ENCODE data around the gene HDGF. TPM values are rescaled to one million over a fixed set of nuclear protein-coding genes. Genes with fewer than 3 reads are reported as not detected.

The HDGF gene
- total and polyA plus RNA-seq, 9 of the 15 experiments (the other 6 are each of a cell fraction or from before 2014, with no cell fraction given) = 38.8 to 601 (median 400) TPM

- no peak for TF ChIP-seq SRSF1 (IDR thresholded peaks at IDR 0.05; ENCODE audit: low read depth, low read length)
- TF ChIP-seq ZNF586 (CRISPR knock-in tag; conservative IDR thresholded peaks at IDR 0.05) = no peak
- TF ChIP-seq STAG1 (CRISPR knock-in tag; IDR thresholded peaks at IDR 0.05; ENCODE audit: borderline replicate concordance) = no peak
- TF ChIP-seq ZBTB12 (CRISPR knock-in tag; IDR thresholded peaks at IDR 0.05) = no peak
- TF ChIP-seq RB1 (IDR thresholded peaks at IDR 0.05; ENCODE audit: low read depth) = 0 out of 2 replicates have a peak, but pooled peaks have one; percentile 17
- no peak for TF ChIP-seq NUFIP1 (IDR thresholded peaks at IDR 0.05; ENCODE audit: partially characterized antibody)
- no peak for TF ChIP-seq SRSF9 (IDR thresholded peaks at IDR 0.05; ENCODE audit: borderline replicate concordance, low read depth, low read length)
- no peak for TF ChIP-seq CBX8 (IDR thresholded peaks at IDR 0.05; ENCODE audit: borderline replicate concordance, extremely low read depth, low read depth, low read length, poor library complexity, severe bottlenecking)
- TF ChIP-seq DPF2 (IDR thresholded peaks at IDR 0.05) = peak; percentile 93
- TF ChIP-seq, protein P1, sequence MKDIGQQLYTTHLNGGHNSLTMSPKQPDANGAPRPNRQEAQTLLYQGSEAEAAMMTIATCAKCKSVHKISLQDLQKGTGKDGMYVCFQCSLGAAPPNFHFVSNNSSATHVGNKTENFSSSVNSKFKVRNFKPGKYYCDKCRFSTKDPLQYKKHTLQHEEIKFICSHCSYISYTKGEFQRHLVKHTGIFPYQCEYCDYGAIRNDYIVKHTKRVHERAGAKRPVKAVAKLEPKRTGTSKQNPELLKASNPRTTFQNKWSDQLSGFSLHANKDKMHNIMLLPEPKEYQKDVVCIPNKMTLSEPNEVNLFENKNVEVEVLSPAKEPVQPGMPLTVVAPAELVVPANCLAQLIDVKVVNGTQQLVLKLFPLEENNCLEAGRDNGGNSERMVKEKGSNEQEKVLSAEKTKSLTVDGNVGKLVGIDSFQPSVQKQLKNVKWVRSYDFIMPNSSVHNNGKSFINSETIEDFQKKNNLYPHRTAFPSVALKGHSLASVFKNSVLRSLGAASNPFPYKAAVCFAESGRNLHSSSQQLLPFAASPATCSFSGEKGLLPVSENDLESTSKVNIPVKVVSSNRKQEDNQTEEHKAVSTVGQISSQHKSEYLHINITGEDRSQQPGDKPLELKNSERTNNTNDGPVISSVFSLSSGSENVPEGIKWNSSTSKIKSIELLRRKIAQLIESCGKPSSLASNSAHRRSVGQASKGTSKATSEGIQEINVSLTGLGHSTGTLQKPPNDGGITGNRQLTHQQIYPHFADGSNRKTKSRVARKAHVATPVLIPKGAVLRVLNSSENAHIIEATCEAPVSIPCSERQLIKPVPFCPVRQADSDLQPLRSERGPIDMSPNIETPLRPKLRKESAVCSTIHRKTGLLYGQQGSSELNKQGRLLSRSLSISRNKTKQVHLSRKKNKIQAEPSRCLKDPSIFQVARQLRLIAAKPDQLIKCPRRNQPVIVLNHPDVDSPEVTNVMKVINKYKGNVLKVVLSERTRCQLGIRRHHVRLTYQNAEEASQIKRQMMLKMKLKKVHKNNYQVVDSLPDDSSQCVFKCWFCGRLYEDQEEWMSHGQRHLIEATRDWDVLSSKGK (CRISPR knock-in tag; IDR thresholded peaks at IDR 0.05) = no peak
- TF ChIP-seq DIDO1 (tag; IDR thresholded peaks at IDR 0.05; ENCODE audit: low read depth) = no peak
- no peak for TF ChIP-seq NFIC (IDR thresholded peaks at IDR 0.05)
- no peak for TF ChIP-seq ZFP36 (IDR thresholded peaks at IDR 0.05; ENCODE audit: low read depth, low read length, partially characterized antibody)
- TF ChIP-seq MAFK (IDR thresholded peaks at IDR 0.05; ENCODE audit: low read length) = no peak
- no peak for TF ChIP-seq JUNB (CRISPR knock-in tag; conservative IDR thresholded peaks at IDR 0.05)
- TF ChIP-seq ZNF239 (CRISPR knock-in tag; IDR thresholded peaks at IDR 0.05) = no peak
- no peak for TF ChIP-seq E2F5 (CRISPR knock-in tag; IDR thresholded peaks at IDR 0.05)
- TF ChIP-seq PTBP1 (IDR thresholded peaks at IDR 0.05; ENCODE audit: low read depth, low read length) = peak; percentile 69
- TF ChIP-seq ZNF263 (CRISPR knock-in tag; IDR thresholded peaks at IDR 0.05; ENCODE audit: borderline replicate concordance) = peak; percentile 82
- TF ChIP-seq, protein P2, sequence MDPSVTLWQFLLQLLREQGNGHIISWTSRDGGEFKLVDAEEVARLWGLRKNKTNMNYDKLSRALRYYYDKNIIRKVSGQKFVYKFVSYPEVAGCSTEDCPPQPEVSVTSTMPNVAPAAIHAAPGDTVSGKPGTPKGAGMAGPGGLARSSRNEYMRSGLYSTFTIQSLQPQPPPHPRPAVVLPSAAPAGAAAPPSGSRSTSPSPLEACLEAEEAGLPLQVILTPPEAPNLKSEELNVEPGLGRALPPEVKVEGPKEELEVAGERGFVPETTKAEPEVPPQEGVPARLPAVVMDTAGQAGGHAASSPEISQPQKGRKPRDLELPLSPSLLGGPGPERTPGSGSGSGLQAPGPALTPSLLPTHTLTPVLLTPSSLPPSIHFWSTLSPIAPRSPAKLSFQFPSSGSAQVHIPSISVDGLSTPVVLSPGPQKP (CRISPR knock-in tag; IDR thresholded peaks at IDR 0.05) = no peak
- TF ChIP-seq, protein P3, sequence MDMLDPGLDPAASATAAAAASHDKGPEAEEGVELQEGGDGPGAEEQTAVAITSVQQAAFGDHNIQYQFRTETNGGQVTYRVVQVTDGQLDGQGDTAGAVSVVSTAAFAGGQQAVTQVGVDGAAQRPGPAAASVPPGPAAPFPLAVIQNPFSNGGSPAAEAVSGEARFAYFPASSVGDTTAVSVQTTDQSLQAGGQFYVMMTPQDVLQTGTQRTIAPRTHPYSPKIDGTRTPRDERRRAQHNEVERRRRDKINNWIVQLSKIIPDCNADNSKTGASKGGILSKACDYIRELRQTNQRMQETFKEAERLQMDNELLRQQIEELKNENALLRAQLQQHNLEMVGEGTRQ (CRISPR knock-in tag; IDR thresholded peaks at IDR 0.05) = no peak
Observed at GRCh38 chr1:156692925-156693847, 58.3 kb downstream of the HDGF start (continued).

Measured in K562 (cell line).